ENCODE measurements around the gene FAM222A.

GRCh38 chr12:109759595-109759994 is 46.0 kb downstream of the FAM222A start:
- TF ChIP-seq EZH2 (IDR thresholded peaks at IDR 0.05) = no peak
- no peak for TF ChIP-seq CTCF (IDR thresholded peaks at IDR 0.05)
- no peak for TF ChIP-seq EZH2phosphoT487 (IDR thresholded peaks at IDR 0.05)
